HEK293T (cell line): Measurements from ENCODE around the gene KLRC2.
"Not testable (repeated sequence)": the region's sequence is repeated elsewhere in the genome, so short reads cannot be mapped to it uniquely, and the experiment has no call there.

Experiments
- CTCF ChIA-PET: fragments of 350-600 bp; formaldehyde crosslinking; extraction: SDS; loops from one replicate; lab custom pipeline; 2021; ENCODE audit warnings: antibody characterized with exemption, inconsistent platforms; lab: Yijun Ruan, JAX
- POLR2A ChIA-PET: fragments of 350-600 bp; formaldehyde crosslinking; extraction: SDS; loops from one replicate; lab custom pipeline; 2020; ENCODE audit warnings: antibody characterized with exemption, inconsistent platforms; lab: Yijun Ruan, JAX
- DNase-seq: peaks from one replicate; pipeline ENCODE4 v3.0.0; 2012; ENCODE audit warnings: mixed read lengths; ENCODE audit errors: extremely low spot score
- ARNT ChIP-seq: fragments of 450-650 bp; IDR thresholded peaks from 2 replicates; pipeline ENCODE4 v1.6.1; 2017; ENCODE audit warnings: mild to moderate bottlenecking
- BHLHE40 ChIP-seq: fragments of 450-650 bp; IDR thresholded peaks from 2 replicates; pipeline ENCODE4 v1.6.1; 2016; ENCODE audit warnings: mild to moderate bottlenecking, moderate library complexity, borderline replicate concordance
- CTBP1 ChIP-seq: fragments of 450-650 bp; IDR thresholded peaks from 2 replicates; pipeline ENCODE4 v1.6.1; 2016; ENCODE audit warnings: borderline replicate concordance
- ELF4 ChIP-seq: fragments of 450-650 bp; IDR thresholded peaks from 2 replicates; pipeline ENCODE4 v1.6.1; 2017; ENCODE audit warnings: antibody characterized with exemption
- FOXA1 ChIP-seq: fragments of 450-650 bp; IDR thresholded peaks from 2 replicates; pipeline ENCODE4 v1.6.1; 2016; ENCODE audit warnings: mild to moderate bottlenecking
- FOXK2 ChIP-seq: fragments of 450-650 bp; IDR thresholded peaks from 2 replicates; pipeline ENCODE4 v1.6.1; 2016; ENCODE audit warnings: mild to moderate bottlenecking
- FOXM1 ChIP-seq: fragments of 450-650 bp; IDR thresholded peaks from 2 replicates; pipeline ENCODE4 v1.6.1; 2017; ENCODE audit warnings: mild to moderate bottlenecking, borderline replicate concordance
- HDGF ChIP-seq: fragments of 450-650 bp; IDR thresholded peaks from 2 replicates; pipeline ENCODE4 v1.6.1; 2017; ENCODE audit warnings: antibody characterized with exemption, borderline replicate concordance
- L3MBTL2 ChIP-seq: fragments of 450-650 bp; conservative IDR thresholded peaks from 2 replicates; pipeline ENCODE4 v1.6.1; 2016; ENCODE audit warnings: mild to moderate bottlenecking
- LEF1 ChIP-seq: fragments of 450-650 bp; IDR thresholded peaks from 2 replicates; pipeline ENCODE4 v1.6.1; 2017; ENCODE audit warnings: mild to moderate bottlenecking, borderline replicate concordance
- NFRKB ChIP-seq: fragments of 450-650 bp; IDR thresholded peaks from 2 replicates; pipeline ENCODE4 v1.6.1; 2016; ENCODE audit warnings: mild to moderate bottlenecking, moderate library complexity
- SP1 ChIP-seq: fragments of 450-650 bp; IDR thresholded peaks from 2 replicates; pipeline ENCODE4 v1.6.1; 2017
- SUZ12 ChIP-seq: fragments of 450-650 bp; IDR thresholded peaks from 2 replicates; pipeline ENCODE4 v1.6.1; 2016; ENCODE audit warnings: mild to moderate bottlenecking
- TARDBP ChIP-seq: fragments of 450-650 bp; IDR thresholded peaks from 2 replicates; pipeline ENCODE4 v1.6.1; 2016
- ZNF384 ChIP-seq: fragments of 450-650 bp; IDR thresholded peaks from 2 replicates; pipeline ENCODE4 v1.6.1; 2016
- TF ChIP-seq, protein P1 (sequence below): fragments of 450-650 bp; IDR thresholded peaks from 2 replicates; pipeline ENCODE4 v1.6.1; 2016

The KLRC2 gene

DNA sequence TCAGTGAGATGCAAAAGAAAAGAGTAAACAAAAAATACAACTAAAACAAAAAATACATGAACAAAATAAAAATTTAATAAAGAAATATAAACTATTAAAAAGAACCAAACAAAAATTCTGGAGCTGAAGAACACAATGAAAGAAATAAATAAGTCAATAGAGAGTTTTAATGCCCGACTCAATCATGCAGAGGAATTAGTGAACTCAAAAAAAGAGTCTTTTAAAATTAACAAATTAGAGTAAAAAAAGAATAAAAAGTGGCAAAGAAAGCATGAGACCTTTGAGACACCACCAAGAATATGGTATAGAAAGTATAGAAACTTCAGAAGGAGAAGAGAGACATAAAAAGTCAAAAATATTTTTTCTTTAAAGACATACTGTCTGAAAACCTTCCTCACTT lies 20.0 kb upstream of the KLRC2 start:
- DNase-seq: no peak
- ChIA-PET POLR2A (no interaction called here), CTCF (no interaction called here)
- TF ChIP-seq ELF4 (no peak), L3MBTL2 (no peak), ZNF384 (no peak), ARNT (no peak), NFRKB (no peak), FOXM1 (no peak), LEF1 (no peak), FOXA1 (no peak), HDGF (no peak), TARDBP (no peak), BHLHE40 (no peak)

GRCh38 chr12:10454531-10454930 lies 18.7 kb upstream of the KLRC2 start:
- CTCF ChIA-PET: no interaction called here
- POLR2A ChIA-PET: no interaction called here
- TF ChIP-seq HDGF: no peak
- TF ChIP-seq FOXA1: no peak
- TF ChIP-seq LEF1: no peak
- no peak for TF ChIP-seq SUZ12
- no peak for TF ChIP-seq BHLHE40
- TF ChIP-seq FOXM1: no peak
- TF ChIP-seq FOXK2: no peak
- TF ChIP-seq CTBP1: no peak
- no peak for TF ChIP-seq SP1
- TF ChIP-seq, protein P1, sequence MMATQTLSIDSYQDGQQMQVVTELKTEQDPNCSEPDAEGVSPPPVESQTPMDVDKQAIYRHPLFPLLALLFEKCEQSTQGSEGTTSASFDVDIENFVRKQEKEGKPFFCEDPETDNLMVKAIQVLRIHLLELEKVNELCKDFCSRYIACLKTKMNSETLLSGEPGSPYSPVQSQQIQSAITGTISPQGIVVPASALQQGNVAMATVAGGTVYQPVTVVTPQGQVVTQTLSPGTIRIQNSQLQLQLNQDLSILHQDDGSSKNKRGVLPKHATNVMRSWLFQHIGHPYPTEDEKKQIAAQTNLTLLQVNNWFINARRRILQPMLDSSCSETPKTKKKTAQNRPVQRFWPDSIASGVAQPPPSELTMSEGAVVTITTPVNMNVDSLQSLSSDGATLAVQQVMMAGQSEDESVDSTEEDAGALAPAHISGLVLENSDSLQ: no peak
- TF ChIP-seq ELF4: no peak
- no peak for TF ChIP-seq ZNF384
- TF ChIP-seq TARDBP: no peak
- TF ChIP-seq NFRKB: no peak
- no peak for TF ChIP-seq L3MBTL2
- TF ChIP-seq ARNT: no peak
- no peak for DNase-seq

- POLR2A ChIA-PET: no interaction called here
Observed at GRCh38 chr12:10453156-10453555, 17.3 kb upstream of the KLRC2 start, which contains the start of gene KLRC1. Gene KLRC1, minus strand, starts transcription at chr12:10453377. Its CDS starts 2,221 bp downstream, at chr12:10451156.

DNA sequence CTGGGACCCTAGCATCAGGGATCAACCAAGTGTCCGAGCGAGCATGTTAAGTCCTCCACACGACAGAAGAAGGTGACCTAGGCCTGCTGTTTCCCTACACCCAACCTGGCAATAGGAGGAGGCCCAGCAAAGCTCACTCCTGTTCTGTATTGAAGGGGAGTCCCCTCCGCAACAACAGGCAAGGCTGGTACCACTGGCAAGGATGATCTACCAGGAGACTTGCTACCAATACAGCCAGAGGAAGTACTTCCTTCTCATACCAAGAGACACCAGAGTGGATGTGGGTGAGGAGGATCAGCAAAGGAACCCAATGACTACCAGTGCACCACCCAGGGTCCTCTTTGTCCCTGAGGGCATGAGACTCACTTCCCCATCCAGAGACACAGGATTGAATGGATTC lies 12.4 kb upstream of the KLRC2 start:
- TF ChIP-seq CTBP1 (no peak), ELF4 (no peak), ZNF384 (no peak), BHLHE40 (no peak), LEF1 (no peak), FOXA1 (no peak), SP1 (no peak), SUZ12 (no peak), FOXK2 (no peak), ARNT (no peak), NFRKB (no peak), FOXM1 (no peak), TARDBP (no peak), L3MBTL2 (no peak), HDGF (no peak)
- TF ChIP-seq, protein P1: no peak
- DNase-seq: no peak
- ChIA-PET CTCF (no interaction called here), POLR2A (no interaction called here)

More at GRCh38 chr12:10453156-10453555, 17.3 kb upstream of the KLRC2 start, which contains the start of gene KLRC1:
- CTCF ChIA-PET: no interaction called here
- no peak for TF ChIP-seq FOXA1
- no peak for TF ChIP-seq ARNT
- no peak for TF ChIP-seq FOXK2
- no peak for TF ChIP-seq HDGF
- TF ChIP-seq, protein P1: no peak
- TF ChIP-seq TARDBP: no peak
- no peak for TF ChIP-seq NFRKB
- DNase-seq: no peak

DNA sequence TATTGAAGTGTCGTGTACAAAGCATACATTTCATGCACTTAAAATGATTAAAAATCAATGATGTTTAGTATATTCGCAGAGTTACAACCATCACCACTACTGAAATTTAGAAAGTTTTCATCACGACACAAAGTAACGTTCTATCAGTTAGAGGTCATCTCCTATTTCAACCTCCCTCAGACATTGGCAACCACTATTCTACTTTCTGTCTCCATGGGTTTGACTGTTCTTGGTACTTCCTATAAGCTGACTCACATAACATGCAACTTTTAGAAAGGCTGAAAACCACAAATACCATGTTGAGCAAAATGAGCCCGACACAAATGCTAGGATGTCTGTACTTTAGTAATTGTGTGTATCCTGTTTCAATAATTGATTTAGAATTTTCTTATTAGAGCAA lies 10.2 kb upstream of the KLRC2 start:
- POLR2A ChIA-PET, CTCF ChIA-PET: not testable (repeated sequence)

DNA sequence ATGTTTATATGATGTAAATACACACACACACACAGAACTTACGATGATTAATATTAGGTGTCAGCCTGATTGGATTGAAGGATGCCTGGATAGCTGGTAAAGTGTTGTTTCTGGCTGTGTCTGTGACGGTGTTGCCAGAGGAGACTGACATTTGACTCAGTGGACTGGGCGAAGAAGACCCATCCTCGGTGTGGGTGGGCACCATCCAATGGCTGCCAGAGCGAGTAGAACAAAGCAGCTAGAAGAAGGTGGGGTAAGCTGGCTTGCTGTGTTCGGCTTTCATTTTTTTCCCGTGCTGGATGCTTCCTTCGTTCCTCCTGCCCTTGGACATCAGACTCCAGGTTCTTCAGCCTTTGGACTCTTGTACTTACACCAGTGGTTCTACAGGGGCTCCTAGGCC lies 5.3 kb upstream of the KLRC2 start:
- DNase-seq, POLR2A ChIA-PET, CTCF ChIA-PET: not testable (repeated sequence)

More for the DNA sequence above, 10.2 kb upstream of the KLRC2 start:
- DNase-seq: not testable (repeated sequence)

DNA sequence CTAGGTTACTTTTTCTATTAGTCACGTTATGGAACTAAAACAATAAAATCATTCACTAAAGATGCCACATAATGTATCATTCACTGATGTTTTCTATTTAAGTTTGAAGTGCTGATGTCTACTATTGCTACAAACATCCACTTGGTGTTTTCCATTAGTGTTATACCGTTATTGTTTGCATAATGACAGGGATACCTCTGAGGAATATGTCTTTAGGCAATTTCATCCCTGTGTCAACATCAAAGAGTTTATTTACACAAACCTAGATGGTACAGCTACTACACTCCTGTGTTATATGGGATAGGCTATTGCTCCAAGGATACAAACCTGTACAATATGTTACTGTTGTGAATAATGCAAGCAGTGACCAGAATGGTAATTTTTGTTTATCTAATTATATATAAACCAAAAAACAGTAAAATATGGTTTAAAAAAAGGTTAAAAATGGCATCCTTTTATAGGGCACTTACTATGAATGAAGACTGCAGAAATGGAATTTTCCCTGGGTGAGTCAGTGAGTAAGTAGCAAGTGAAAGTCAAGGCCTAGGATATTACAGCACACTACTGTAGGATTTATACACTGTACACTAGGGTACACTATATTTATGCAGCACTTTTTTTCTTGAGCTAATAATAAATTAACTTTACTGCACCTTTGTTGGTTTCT lies 3.9 kb upstream of the KLRC2 start:
- DNase-seq, CTCF ChIA-PET, POLR2A ChIA-PET: not testable (repeated sequence)

- CTCF ChIA-PET, DNase-seq, POLR2A ChIA-PET: not testable (repeated sequence)
Observed at GRCh38 chr12:10437601-10438000, 1.8 kb upstream of the KLRC2 start.

- POLR2A ChIA-PET, DNase-seq, CTCF ChIA-PET: not testable (repeated sequence)
Observed at GRCh38 chr12:10430623-10431022, 5.2 kb downstream of the KLRC2 start.

GRCh38 chr12:10425938-10426337 lies 9.9 kb downstream of the KLRC2 start:
- DNase-seq, CTCF ChIA-PET, POLR2A ChIA-PET: not testable (repeated sequence)

- CTCF ChIA-PET, POLR2A ChIA-PET, DNase-seq: not testable (repeated sequence)
Observed at GRCh38 chr12:10424260-10424899, 11.4 kb downstream of the KLRC2 start.

GRCh38 chr12:10422159-10422558 lies 13.7 kb downstream of the KLRC2 start:
- CTCF ChIA-PET, POLR2A ChIA-PET, DNase-seq: not testable (repeated sequence)
